SU-DHL-6 (cell line): ENCODE data around the gene APCDD1.

Experiments used
- EZH2phosphoT487 ChIP-seq: fragments of 200-600 bp; sonication (generic), shearing (Covaris generic); conservative IDR thresholded peaks from 2 replicates; pipeline ENCODE4 v1.6.1; 2018; ENCODE audit warnings: mild to moderate bottlenecking, antibody characterized with exemption, low read length, moderate library complexity, mixed read lengths
- TF ChIP-seq, protein P1 (sequence below): fragments of 200-600 bp; sonication (generic); IDR thresholded peaks from one replicate; pipeline ENCODE4 v1.5.1; 2017; ENCODE audit warnings: antibody characterized with exemption, mild to moderate bottlenecking, low read length, moderate library complexity; ENCODE audit not compliant: insufficient read depth, poor library complexity, severe bottlenecking

DNA sequence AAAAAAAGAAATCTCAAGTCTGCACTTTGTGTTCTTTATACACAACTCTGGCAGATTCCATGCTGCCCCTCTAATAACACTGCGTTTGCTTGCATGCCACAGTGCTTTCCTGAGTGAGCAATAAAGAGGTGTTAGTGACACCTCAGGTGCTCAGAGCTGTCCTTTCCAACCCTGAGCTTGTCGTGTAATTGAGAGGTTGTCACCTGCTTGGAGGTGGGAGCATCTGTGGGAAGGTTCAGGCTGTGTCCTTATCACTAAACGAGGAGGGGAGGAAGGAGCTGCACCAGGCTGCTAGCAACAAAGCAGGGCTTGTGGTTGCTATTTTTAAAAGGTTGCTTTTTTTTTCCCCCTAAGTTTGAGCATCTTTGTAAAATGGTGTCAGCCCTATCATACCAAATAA is 31.9 kb downstream of the APCDD1 start:
- TF ChIP-seq, protein P1, sequence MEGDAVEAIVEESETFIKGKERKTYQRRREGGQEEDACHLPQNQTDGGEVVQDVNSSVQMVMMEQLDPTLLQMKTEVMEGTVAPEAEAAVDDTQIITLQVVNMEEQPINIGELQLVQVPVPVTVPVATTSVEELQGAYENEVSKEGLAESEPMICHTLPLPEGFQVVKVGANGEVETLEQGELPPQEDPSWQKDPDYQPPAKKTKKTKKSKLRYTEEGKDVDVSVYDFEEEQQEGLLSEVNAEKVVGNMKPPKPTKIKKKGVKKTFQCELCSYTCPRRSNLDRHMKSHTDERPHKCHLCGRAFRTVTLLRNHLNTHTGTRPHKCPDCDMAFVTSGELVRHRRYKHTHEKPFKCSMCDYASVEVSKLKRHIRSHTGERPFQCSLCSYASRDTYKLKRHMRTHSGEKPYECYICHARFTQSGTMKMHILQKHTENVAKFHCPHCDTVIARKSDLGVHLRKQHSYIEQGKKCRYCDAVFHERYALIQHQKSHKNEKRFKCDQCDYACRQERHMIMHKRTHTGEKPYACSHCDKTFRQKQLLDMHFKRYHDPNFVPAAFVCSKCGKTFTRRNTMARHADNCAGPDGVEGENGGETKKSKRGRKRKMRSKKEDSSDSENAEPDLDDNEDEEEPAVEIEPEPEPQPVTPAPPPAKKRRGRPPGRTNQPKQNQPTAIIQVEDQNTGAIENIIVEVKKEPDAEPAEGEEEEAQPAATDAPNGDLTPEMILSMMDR, result no peak
- TF ChIP-seq EZH2phosphoT487, result no peak
